Choroid plexus epithelial cell (primary cell): ENCODE data around the gene SELPLG.
"Not testable (repeated sequence)": the region's sequence is repeated elsewhere in the genome, so short reads cannot be mapped to it uniquely, and the experiment has no call there.

Source experiments
- DNase-seq: peaks from one replicate; pipeline ENCODE4 v3.0.0-alpha.2; 2010; ENCODE audit warnings: low read depth
- H3K4me3 ChIP-seq: 2 replicates; pipeline ENCODE4 v1.5.1; 2011; ENCODE audit warnings: low read depth, mild to moderate bottlenecking, control low read depth, low read length, moderate library complexity
- TF ChIP-seq, protein P1 (sequence below): conservative IDR thresholded peaks from 2 replicates; pipeline ENCODE4 v1.5.1; 2011; ENCODE audit warnings: low read depth, mild to moderate bottlenecking, control low read depth, inconsistent platforms, low read length, moderate library complexity

The SELPLG gene

DNA sequence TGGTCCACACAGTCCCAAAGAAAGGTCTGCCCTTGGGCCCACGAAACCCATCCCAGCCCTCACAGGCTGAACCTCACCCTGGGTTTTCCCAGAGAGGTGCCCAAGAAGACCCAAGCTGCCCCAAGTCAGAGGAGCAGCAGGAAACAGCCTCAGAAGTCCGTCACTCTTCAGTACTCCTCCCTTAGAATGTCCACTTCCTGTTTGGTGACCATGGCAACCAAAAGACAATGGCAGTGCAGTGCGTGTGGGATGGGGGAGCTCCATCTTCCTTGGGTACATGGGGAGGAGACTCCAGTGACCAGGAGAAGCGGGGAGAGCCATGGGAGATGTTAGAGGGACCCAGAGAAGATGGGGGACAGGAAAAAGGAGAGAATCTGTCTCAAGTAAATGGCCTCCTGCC is 11.3 kb downstream of the SELPLG start:
- TF ChIP-seq, protein P1, sequence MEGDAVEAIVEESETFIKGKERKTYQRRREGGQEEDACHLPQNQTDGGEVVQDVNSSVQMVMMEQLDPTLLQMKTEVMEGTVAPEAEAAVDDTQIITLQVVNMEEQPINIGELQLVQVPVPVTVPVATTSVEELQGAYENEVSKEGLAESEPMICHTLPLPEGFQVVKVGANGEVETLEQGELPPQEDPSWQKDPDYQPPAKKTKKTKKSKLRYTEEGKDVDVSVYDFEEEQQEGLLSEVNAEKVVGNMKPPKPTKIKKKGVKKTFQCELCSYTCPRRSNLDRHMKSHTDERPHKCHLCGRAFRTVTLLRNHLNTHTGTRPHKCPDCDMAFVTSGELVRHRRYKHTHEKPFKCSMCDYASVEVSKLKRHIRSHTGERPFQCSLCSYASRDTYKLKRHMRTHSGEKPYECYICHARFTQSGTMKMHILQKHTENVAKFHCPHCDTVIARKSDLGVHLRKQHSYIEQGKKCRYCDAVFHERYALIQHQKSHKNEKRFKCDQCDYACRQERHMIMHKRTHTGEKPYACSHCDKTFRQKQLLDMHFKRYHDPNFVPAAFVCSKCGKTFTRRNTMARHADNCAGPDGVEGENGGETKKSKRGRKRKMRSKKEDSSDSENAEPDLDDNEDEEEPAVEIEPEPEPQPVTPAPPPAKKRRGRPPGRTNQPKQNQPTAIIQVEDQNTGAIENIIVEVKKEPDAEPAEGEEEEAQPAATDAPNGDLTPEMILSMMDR = no peak
- H3K4me3 ChIP-seq = no peak overlapping the region
- DNase-seq = peak; percentile 61

DNA sequence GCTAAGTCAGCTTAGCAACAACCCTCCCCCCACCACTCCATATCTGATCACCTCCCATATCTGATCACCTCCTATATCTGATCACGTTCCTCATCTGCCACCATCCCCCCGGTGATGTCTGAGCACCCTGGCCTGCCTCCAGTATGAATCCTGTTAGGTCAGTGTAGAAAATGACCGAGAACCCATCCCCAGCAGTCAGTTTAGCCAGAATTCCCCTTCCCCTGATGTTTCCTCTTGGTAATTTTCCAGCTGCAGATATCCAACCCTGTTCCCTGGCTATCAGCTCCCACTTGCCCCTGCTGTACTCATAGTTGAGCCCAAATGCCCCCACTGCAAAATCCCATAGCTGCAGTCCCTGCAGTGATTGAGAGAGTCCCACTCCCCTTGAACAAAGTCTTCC is 12.5 kb downstream of the SELPLG start:
- DNase-seq = no peak
- no peak overlapping the region for H3K4me3 ChIP-seq
- TF ChIP-seq, protein P1 = no peak

DNA sequence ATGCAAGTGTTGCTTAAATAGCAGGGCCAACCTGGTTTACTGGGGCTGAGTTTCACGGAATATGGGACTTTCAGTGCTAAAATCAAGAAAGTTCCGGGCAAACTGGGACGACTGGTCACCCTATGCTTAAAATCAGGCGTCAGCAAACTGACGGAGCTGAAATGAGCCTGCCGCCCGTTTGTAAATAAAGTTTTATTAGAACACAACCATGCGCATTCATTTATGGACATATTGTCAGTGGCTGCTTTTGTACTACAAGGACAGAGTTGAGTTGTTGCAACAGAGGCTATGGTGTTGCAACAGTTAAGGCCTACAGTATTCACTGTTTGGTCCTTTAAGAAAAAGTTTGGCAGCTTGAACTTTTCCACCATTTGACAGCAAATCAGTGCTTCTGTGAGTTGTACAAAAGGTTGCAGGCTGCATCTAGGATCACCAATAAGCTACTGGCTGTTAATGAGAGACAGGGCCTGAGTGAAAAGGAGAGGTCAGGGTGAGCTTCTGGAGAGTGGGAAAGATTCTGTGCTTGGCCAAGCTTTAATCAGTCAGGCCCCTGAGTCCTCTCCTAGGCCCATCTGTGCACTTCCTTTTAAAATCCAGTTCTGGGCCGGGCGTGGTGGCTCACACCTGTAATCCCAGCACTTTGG is 13.3 kb downstream of the SELPLG start:
- DNase-seq = peak; percentile 91
- H3K4me3 ChIP-seq = no peak overlapping the region
- TF ChIP-seq, protein P1 = no peak

DNA sequence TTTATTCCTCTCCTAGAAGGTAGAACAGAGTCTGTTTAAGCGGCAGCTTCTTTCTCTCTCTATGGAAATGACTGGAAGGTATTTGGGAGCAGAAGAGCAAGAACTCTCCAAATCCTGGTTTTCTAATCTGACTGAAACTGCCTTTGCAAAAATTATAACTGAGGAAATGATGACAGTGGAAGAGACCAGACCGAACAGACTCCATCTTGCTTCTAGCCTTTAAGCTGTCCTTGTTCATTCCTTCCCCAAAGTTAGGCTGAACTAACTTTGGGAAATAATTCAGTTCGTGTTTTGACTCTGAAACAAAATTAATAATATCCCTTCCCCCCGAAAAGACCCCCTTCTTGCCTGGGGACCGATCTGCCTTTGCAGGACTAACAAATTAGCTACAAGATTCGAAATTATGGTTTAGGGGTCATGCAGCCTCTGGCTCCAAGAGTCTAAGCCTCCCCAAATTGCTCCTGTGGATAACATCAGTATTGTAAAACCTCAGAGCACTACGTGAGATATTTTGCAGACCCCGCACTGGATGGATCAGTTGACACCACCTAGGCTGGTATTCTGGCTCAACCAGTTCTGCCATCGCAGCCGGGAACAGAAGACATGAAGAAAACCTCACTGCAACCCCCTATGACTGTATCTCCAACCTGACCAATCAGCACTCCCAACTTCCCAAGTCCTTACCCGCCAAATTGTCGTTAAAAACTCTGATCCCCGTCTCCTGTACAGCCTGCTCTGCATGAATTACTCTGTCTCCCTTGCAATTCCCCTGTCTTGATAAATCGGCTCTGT is 14.1 kb downstream of the SELPLG start:
- TF ChIP-seq, protein P1 = no peak

DNA sequence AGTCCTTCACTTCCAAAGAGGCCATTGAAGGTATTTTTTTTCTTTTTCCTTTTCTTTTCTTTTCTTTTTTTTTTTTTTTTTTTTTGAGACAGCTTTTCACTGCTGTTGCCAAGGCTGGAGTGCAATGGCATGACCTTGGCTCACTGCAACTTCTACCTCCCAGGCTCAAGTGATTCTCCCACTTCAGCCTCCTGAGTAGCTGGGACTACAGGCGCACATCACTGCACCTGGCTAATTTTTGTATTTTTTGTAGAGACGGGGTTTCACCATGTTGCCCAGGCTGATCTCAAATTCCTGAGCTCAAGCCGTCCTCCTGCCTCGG is 14.8 kb downstream of the SELPLG start:
- not testable (repeated sequence) for H3K4me3 ChIP-seq, DNase-seq

More for the DNA sequence above, 14.1 kb downstream of the SELPLG start:
- H3K4me3 ChIP-seq = no peak overlapping the region
- DNase-seq = no peak

DNA sequence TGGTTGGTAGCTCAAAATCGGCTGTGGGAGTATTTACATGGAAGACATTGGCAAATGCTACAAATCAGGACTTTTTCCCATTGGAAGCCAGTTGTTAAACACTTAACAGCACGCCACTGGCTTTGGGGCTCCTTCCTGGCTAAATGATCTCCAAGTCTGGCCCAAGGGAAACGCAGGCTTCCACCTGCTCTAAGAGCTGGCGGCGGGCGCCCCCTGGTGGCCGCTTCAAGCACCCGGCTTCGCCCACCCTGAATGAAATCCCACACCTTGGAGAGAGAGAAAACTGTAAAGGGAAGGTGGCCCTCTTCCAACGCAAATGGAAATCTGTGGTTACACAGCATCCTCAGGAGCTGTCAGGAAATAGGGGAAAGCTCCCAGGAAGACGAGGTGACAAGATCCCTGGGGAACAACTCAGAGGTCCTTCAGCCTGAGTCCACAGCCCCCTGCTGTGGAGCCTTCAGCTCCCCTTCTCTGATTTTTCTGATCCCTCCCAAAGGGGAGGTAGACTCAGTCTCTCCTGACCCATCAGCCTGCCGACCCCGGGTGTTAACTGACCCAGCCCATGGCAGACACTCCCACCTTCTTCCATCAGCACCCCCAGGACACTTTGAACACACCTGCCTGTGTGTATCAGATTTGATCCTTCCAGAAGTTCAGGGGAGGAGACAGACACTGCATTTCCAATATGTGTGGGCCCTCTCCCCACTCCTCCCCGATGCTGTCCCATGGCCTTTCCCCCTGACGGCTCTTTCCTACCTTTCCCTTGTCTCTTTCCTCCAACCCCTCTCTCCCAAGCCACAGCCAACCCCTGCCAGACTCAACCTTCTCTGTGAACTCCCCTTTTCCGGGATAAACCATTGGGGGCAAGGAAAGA is 15.4 kb downstream of the SELPLG start:
- TF ChIP-seq, protein P1 = peak; percentile 95
- H3K4me3 ChIP-seq = no peak overlapping the region
- DNase-seq = peak; percentile 90
